ENCODE measurements around the gene BTBD18.
"Not testable (repeated sequence)": the region's sequence is repeated elsewhere in the genome, so short reads cannot be mapped to it uniquely, and the experiment has no call there.

Gene BTBD18

DNA sequence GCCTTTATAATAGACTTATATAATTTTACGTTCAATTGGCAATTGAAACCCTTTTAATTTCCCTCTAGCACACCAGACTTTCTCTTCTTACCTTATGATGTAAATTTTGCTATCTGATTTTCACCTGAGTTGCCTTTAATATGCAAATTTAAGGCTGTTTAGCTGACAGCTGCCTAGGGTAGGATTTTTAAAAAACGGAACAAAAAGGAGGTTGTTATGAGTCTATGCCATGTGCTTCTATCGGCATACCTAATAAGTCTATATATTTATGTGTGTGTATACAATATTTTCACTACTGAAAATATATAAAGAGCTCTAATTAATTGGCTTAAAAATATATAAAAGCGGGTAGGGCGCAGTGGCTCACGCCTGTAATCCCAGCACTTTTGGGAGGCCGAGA, 22.1 kb downstream of the BTBD18 start:
- DNase-seq (ENCODE audit: low spot score) = no peak

DNA sequence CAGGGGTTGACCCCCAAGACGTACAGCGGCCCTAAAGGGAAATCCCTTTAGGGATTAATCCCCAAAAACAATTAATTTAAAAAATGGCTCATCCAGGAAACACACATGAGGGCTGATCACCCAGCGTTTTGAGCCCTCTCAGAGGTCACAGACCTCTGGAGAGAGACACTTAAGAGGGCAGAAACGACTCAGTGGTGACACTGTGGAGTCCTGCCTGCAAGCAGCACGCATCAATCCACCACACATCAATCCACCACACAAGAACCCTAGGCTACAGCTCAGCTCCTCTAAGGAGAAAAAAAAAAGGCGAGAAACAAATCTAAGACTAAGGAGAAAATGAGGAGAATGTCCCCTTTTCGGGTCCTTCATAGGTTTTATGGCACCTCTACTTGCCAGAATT, 22.8 kb downstream of the BTBD18 start:
- DNase-seq (ENCODE audit: low spot score) = no peak

DNA sequence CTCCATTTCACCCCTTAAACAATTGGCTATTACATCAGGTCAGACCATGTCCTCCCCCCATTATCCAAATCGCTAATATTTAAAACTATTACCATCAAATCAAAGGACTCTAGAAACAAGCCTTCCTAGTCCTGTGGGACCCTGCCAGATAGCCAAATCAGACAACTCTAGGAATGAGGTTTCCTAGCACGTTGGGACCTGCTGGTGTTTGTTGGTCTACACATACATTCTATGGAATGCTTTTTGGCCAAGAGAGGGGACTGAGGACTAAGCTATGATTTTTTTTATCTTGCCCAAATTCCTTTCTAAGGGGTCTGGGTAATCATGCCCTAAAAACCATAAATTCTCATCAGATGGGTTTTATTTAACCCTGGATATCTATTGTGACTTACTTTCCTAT, 24.4 kb downstream of the BTBD18 start:
- no peak for DNase-seq (ENCODE audit: low spot score)

- DNase-seq (ENCODE audit: low spot score) = not testable (repeated sequence)
These were observed 34.9 kb downstream of the BTBD18 start for GRCh38 chr11:57716726-57717125.

DNA sequence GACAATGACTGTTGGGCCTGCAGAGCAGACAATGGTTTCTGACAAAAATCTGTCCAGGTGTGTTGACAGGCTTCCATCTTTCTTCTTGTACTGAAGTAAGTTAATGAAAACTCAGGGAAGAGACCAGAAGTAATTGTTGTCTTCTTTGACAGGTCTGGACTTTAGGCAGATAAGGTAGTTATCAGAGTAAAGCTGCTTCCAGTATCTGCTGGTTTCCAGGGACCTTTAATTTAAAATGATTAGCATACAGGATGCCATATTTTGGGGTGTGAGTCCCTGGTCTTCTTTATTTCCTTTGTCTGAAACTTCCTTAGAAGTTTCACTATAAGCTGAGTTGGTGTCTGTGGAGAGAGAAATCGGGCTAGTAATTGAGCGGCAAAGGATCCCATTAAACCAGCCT, 37.8 kb downstream of the BTBD18 start:
- no peak for DNase-seq (ENCODE audit: low spot score)

- DNase-seq (ENCODE audit: low spot score) = peak; percentile 97
These were observed 39.1 kb downstream of the BTBD18 start, which contains the start of gene TMX2 for GRCh38 chr11:57712256-57713150. Gene TMX2 (plus strand): TSS chr11:57712593. CDS start chr11:57712619, 26 bp downstream.

DNA sequence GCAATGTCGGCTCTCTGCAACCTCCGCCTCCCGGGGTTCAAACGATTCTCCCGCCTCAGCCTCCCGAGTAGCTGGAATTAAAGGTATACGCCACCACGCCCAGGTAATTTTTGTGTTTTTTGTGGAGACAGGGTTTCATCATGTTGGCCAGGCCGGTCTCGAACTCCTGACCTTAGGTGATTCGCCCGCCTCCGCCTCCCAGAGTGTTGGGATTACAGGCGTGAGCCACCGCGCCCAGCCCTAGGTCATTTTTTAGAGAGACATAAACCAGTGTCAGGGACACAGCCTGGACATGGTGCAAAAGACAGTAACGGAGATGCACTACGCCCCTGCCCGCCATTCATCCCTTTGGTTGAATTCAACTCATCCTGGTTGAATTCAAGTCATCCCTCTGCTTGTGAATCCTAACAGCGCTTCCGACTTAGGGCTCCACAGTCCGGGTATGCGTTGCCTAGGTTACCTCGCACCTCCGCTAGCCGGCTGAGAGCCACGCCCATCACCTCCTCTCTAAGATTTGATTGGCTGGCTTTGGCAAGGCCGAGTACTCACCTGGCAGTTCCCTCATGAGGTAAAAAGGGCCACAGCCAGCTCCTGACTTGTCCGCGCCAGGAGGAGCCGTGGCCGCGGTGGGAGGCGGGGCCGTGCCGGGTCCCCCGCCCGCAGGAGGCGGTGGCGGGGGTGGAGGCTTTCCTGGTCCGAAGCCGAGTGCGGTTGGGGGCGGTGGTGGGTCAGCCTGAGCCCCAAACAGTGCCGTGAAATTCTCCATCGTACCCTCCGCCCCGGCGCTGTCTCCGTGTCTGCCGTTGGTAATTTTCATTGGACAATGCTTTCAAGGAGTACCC, 40.0 kb downstream of the BTBD18 start, which contains the start of gene MED19:
Gene MED19 (minus strand): TSS at position 802 of the 842 bp plus-strand sequence. CDS start 36 bp downstream, at position 766.
- DNase-seq (ENCODE audit: low spot score) = peak; percentile 89

GRCh38 chr11:57709802-57710367, 41.7 kb downstream of the BTBD18 start:
- no peak for DNase-seq (ENCODE audit: low spot score)

DNA sequence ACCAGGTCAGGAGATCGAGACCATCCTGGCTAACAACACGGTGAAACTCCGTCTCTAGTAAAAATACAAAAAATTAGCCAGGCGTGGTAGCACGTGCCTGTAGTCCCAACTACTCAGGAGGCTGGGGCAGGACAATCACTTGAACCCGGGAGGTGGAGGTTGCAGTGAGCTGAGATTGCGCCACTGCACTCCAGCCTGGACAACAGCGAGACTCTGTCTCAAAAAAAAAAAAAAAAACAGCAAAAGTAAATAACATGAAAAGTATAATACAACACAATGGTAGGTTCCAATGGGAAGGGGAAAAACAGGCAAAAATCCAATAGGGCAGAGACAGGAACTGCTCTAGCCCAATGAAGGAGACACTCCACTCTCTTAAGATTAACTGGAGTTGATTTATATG, 46.2 kb downstream of the BTBD18 start:
- not testable (repeated sequence) for DNase-seq (ENCODE audit: low spot score)

DNA sequence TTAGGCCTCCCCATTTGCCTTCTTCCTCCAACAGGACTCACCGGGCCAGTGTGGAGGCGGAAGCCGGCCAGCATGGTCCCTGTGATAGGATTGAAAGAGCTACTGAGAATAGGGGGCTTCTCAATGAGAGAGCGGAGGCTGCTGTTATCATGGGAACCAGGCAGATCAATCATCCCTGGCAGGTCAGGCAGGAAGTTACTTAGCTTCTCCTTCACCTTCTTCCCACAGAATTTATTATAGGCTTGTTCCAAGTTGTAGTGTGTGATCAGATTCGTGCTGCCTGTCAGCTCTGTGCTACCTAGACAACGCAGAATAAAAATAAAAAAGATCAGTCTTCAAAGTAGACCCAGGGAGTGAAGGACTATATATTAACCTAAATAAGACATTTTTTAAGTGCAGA, 46.7 kb downstream of the BTBD18 start:
- no peak for DNase-seq (ENCODE audit: low spot score)

GRCh38 chr11:57703341-57703740, 48.3 kb downstream of the BTBD18 start:
- DNase-seq (ENCODE audit: low spot score) = no peak

- DNase-seq (ENCODE audit: low spot score) = no peak
These were observed 51.2 kb downstream of the BTBD18 start for GRCh38 chr11:57700425-57700824.

DNA sequence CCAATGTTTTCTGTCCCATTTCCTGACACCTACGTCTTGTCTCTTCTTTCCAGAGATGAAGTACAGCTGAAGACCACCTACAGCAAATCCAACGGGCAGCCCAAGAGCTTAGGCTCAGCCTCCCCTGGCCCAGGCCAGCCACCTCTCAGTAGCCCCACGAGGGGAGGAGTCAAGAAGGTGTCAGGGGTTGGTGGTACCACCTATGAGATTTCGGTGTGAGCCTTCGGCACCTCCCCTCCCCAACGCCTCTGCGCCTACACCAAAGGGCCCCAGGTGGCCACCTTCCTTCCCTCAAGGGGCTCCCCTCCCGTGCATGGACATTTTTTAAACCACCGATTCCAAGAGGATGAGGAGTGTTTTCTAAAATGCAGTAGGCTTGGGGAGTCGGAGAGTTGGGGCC, 51.8 kb downstream of the BTBD18 start:
- no peak for DNase-seq (ENCODE audit: low spot score)

GRCh38 chr11:57698843-57699365, 52.7 kb downstream of the BTBD18 start:
- no peak for DNase-seq (ENCODE audit: low spot score)

Data from CD4-positive, alpha-beta T cell treated with Interleukin-2 at 100 ng/mL for 4 hours (primary cell).